ENCODE measurements around the gene TTLL5. TPM values are rescaled to one million over a fixed set of nuclear protein-coding genes. Genes with fewer than 3 reads are reported as not detected.

The TTLL5 gene
- total RNA-seq, 4 donors from 2014 or later: 15.7 to 46.2 (median 24.1) TPM

- TF ChIP-seq CTCF (IDR thresholded peaks at IDR 0.05; ENCODE audit: low read depth): no peak
Measured at GRCh38 chr14:75978249-75978731, 317.2 kb downstream of the TTLL5 start.

GRCh38 chr14:75979071-75979571, 318.1 kb downstream of the TTLL5 start:
- no peak for TF ChIP-seq CTCF (IDR thresholded peaks at IDR 0.05; ENCODE audit: low read depth)

GRCh38 chr14:75979648-75980565, 318.9 kb downstream of the TTLL5 start:
- no peak for TF ChIP-seq CTCF (IDR thresholded peaks at IDR 0.05; ENCODE audit: low read depth)

GRCh38 chr14:75980856-75981255, 319.8 kb downstream of the TTLL5 start:
- TF ChIP-seq CTCF (IDR thresholded peaks at IDR 0.05; ENCODE audit: low read depth): no peak

GRCh38 chr14:75981426-75982265, 320.6 kb downstream of the TTLL5 start, which contains the start of gene TGFB3:
TSS of gene TGFB3 (minus strand) at chr14:75981995. CDS start at chr14:75980893, 1,102 bp downstream.
- no peak for TF ChIP-seq CTCF (IDR thresholded peaks at IDR 0.05; ENCODE audit: low read depth)

GRCh38 chr14:75982266-75983018, 321.4 kb downstream of the TTLL5 start:
- no peak for TF ChIP-seq CTCF (IDR thresholded peaks at IDR 0.05; ENCODE audit: low read depth)

All from subcutaneous adipose tissue (tissue), 4 donors.